ENCODE results near the gene DNAJA3.
A peak's percentile ranks its signal among the peaks of the same experiment; 100 is the strongest.

The DNAJA3 gene

GRCh38 chr16:4477966-4478365 lies 52.3 kb downstream of the DNAJA3 start:
- DNase-seq, result peak; percentile 27

GRCh38 chr16:4481526-4481925 lies 55.9 kb downstream of the DNAJA3 start:
- no peak for DNase-seq

GRCh38 chr16:4481963-4482362 lies 56.3 kb downstream of the DNAJA3 start:
- no peak for DNase-seq

GRCh38 chr16:4486126-4486893 lies 60.6 kb downstream of the DNAJA3 start:
- DNase-seq, result no peak

- DNase-seq, result no peak
Measured at GRCh38 chr16:4487955-4488498, 62.4 kb downstream of the DNAJA3 start.

GRCh38 chr16:4488499-4488967 lies 62.9 kb downstream of the DNAJA3 start:
- no peak for DNase-seq

- DNase-seq, result no peak
Measured at GRCh38 chr16:4489030-4489429, 63.4 kb downstream of the DNAJA3 start.

- no peak for DNase-seq
Measured at GRCh38 chr16:4491898-4492297, 66.2 kb downstream of the DNAJA3 start.

GRCh38 chr16:4494746-4495490 lies 69.2 kb downstream of the DNAJA3 start:
- DNase-seq, result no peak

GRCh38 chr16:4495766-4496165 lies 70.1 kb downstream of the DNAJA3 start:
- DNase-seq, result no peak

GRCh38 chr16:4496305-4496704 lies 70.6 kb downstream of the DNAJA3 start:
- DNase-seq, result no peak

GRCh38 chr16:4498546-4499195 lies 73.0 kb downstream of the DNAJA3 start:
- DNase-seq, result no peak

GRCh38 chr16:4499196-4499555 lies 73.5 kb downstream of the DNAJA3 start:
- no peak for DNase-seq

GRCh38 chr16:4500272-4500671 lies 74.6 kb downstream of the DNAJA3 start:
- no peak for DNase-seq

GRCh38 chr16:4501071-4501478 lies 75.4 kb downstream of the DNAJA3 start:
- DNase-seq, result no peak

- DNase-seq, result no peak
Measured at GRCh38 chr16:4505356-4506147, 79.9 kb downstream of the DNAJA3 start.
